Activated CD4-positive, alpha-beta T cell treated with anti-CD3 and anti-CD28 coated beads, Interleukin-2, amount 50 U/mL, for 4 hours (primary cell): ENCODE results near the gene GPHN.
"Not testable (repeated sequence)": the region's sequence is repeated elsewhere in the genome, so short reads cannot be mapped to it uniquely, and the experiment has no call there.

Source experiments
- DNase-seq, 2 experiments: peaks; one replicate each; pipeline ENCODE4 v3.0.0-alpha.2; 2020

Gene GPHN

DNA sequence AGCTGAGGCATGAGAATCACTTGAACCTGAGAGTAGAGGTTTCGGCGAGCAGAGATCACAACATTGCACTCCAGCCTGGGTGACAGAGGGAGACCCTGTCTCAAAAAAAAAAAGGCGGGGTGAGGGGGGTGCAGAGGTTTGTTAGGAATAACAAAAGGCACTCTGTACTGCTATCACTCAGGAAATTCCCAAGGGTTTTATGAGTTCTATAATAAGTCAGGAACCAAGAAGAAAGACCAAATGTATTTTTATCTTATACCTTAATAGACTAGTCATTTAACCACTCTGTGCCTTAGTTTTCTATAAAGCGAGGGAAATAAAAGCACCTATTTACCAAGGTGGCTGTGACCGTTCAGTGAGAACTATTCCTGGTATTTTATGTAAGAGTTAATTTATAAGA is 319.2 kb downstream of the GPHN start:
- no peak for DNase-seq

DNA sequence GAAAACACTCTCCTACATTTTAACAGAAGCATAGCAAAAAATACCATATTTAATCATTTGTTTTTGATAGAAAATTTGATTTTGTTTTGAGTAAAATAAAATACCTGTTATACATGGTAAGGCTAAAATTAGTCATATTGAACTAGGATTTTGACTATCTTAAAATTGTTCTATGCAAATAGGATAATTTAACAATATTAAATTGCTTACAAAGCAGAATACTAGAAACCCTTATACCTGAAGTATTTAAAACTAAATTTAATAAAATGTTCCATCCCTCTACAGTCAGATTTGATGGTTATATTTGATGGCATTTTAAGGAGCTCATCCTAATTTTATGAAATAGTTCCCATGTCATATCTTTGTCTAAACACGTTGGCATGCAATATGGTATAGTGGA is 323.2 kb downstream of the GPHN start:
- DNase-seq, result no peak

DNA sequence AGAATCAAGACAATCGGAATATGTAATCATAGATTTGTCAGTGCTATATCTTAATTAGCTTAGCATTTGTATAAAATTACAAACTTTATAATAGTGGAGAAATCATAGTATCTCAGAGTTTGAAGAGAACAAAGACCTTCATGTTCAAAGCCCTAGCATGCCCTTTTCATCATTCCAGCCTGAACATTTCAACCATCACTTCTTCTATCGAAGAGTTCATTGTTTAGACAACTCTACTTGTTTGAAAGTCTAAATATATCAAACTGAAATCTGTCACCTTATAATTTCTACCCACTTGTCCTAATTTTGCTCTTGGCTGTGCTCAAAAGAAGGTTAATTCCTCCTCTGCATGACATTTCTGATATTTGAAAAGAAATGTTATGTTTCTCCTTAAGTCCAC is 325.9 kb downstream of the GPHN start:
- DNase-seq, result no peak

DNA sequence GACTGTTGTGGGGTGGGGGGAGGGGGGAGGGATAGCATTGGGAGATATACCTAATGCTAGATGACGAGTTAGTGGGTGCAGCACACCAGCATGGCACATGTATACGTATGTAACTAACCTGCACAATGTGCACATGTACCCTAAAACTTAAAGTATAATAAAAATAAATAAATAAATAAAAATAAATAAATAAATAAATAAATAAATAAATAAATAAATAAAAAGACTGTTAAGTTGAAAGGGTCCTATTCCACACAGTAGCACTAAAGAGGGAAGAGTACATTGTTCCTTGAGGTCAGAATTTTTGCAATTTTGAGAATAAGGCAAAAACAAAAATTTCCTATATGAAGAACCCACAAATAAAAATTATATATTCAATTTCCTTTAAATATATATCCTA is 329.5 kb downstream of the GPHN start:
- DNase-seq, result not testable (repeated sequence)

DNA sequence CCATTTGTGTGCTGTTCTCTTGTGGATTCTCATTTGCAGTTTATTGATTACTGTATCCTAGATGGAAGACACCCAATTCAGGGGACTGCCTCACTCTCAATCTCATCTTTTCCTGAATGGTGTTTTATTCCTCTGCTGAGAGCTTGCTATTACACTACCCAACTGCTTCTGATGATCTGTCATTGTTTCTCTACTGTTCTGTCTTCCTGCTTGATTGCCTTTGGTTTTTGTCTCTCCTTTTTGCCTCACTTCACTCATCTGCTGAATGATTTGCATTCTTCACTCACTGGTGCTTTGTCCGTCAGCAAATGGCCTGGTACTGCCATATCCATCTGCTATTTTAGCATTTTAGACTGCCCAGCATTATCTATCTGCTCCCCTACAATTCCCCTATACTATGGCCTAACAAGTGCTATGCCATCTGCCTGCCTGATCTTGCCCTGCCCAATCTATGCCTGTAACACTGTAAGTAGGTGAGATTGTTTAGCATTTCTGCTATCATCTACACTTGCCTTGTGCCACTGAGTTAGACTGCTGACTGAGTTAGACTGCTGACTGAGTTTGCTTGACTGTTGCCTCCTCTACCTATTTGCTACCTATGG is 335.1 kb downstream of the GPHN start:
- no peak for DNase-seq

DNA sequence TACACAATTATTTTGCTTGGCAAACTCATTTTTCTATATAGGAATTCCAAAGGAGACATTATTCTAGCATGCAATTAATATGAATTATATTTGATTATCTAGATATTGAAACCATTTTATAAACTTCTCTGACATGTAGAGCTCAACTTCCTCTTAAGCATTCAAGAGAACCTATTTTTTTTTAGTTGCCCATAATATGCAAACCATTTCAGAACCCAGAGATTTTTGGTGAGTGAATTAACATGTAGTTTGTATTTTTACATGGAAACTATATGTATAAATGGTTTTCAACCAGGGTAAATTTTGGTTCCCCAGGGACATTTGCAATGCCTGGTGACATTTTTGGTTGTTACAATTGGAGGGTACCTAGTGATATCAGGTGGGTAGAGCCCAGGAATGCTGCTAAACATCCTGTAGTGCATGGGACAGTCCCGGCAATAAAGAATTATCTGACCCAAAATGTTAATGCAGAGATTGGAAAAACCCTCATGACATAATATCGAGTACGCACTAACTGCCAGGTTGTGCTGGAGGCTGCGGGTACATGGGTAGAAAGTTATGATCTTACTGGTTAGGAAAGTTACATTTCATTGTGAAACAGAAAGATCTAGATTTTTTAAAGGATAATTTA is 342.4 kb downstream of the GPHN start:
- DNase-seq, result no peak

DNA sequence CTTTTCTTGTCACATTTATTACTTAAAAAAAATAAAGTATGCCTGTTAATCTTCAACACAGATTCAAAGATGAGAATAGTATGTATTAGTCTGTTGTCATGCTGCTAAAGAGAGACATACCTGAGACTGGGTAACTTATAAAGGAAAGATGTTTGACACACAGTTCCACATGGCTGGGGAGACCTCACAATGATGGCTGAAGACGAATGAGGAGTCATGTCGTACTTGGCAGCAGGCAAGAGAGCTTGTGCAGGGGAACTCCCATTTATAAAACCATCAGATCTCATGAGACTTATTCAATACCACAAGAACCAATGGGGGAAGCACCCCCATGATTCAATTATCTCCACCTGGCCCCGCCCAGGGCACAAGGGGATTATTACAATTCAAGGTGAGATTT is 345.4 kb downstream of the GPHN start:
- DNase-seq, result no peak

DNA sequence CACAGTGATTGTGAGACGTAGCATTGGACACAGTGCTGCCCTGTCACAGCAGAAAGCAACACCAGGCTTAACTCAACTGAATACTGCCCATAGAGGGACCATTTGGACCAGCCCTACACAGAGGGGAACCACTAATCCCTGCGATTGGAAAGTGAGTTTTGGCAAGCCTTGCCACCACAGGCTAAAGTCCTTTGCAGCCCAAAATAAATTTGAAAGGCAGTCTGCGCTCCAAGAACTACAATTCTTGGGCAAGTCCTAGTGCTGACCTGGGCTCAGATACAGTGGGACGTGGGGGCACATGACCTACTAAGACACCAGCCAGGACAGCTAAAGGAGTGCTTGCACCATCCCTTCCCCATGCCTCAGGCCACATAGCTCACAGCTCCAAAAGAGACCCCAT is 349.9 kb downstream of the GPHN start:
- no peak for DNase-seq

DNA sequence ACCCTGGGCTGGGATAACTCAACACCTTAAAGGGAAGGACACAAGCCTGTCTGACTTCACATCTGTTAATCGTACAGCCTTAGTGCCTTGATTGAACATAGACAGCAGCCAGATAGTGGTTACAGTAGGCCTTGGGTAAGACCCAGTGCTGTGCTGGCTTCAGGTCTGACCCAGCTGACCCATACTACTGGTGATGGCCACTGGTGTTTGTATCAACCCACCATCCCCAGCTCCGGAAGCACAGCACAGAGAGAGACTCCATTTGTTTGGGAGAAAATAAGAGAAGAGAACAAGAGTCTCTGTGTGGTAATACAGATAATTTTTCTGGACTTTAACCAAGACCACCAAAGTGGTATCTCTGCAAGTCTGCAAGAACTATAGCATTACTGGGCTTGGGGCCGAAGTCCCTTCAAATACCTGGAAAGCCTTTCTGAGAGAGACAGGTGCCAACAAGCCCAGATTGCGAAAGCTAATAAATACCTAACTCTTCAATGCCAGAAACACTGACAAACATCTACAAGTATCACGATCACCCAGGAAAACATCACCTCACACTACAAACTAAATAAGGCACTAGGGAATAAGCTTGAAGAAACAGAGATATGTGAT is 351.2 kb downstream of the GPHN start:
- no peak for DNase-seq

DNA sequence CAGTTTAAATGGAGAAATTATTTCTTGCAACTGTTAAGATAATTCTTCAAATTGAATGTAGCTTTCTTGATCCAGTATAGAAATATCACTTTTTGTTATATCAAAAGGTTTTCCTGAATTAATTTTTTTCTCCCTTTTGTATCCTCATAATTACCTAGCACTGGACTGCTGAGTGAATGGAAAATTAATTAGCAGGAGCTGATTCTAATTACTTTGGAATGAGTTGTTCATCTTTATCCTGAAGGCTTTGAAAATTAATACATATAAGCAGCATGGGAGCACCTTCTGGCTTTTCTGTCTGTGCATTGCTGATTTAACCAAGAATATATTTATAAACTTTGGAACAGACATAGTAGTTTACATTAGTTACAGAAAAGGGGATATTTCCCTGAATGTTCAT is 373.6 kb downstream of the GPHN start:
- DNase-seq, result no peak

DNA sequence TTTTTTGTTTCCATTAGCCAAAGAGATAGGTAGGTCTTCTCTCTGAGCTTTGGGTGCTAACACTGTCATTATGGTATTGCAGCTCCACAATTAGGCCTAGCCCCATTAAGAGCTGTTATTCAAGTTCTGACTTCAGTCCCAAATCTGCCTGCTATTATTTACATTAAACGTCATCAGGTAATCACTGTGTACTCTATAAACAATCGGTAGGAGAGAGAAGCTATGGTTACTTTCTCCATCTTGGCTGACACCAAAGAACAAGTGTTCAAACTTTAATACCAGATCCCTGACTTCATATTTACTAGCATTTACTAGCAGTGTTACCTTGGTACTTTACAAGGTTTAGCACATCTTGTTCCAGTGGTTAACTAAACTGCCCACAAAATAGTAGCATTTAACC is 376.2 kb downstream of the GPHN start:
- DNase-seq, result no peak

DNA sequence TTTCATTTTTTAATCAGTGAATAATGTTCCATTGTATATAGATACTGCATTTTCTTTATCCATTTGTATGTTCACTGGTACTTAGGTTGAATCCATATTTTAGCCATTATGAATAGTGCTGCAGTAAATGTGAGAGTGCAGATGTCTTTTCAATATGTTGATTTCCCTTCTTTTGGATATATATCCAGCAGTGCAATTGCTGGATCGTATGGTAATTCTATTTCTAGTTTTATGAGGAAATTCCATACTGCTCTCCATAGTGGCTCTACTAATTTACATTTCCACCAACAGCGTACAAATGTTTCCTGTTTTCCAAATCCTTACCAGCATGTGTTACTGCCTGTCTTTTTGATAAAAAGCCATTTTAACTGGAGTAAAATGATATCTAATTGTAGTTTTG is 392.8 kb downstream of the GPHN start:
- no peak for DNase-seq

DNA sequence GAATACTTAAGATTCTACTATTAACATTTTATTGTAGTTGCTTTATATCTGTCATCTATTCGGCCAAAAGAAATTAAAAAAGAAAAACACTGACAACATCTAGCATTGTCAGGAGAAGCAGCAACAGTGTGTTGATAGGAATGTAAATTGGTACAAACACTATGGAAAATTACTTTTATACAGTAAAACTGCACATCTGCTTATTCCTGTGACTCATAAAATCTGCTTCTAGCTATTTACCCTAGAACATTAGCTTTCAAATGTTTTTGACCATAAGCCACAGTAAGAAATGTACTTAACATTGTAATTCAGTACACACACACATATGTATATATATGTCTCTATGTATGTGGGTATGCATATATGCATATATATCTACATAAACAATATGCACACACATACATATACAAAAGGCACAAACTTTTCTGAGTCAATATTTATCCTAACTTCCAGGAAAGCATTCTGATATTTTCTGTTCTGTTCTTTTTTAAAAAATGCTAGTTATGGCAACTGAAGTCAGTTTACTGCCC is 402.4 kb downstream of the GPHN start:
- DNase-seq, result no peak

DNA sequence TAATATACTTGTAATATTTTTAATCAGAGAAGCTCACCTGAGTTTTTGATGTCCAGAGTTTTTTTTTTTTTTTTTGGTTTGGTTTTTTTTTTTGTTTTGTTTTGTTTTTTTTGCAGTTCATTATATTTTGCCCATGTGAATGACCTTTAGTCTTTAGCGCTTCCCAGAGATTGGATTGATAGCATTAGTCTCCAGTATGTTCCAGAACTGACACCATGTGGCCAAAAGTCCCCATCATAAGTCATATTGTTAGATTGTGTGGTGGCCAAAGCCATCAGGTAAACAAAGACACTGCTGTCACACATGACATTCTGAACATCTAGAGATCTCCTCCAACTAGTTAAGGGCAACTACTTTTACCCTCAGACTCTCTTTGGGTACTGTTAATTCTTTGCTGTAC is 408.5 kb downstream of the GPHN start:
- no peak for DNase-seq

DNA sequence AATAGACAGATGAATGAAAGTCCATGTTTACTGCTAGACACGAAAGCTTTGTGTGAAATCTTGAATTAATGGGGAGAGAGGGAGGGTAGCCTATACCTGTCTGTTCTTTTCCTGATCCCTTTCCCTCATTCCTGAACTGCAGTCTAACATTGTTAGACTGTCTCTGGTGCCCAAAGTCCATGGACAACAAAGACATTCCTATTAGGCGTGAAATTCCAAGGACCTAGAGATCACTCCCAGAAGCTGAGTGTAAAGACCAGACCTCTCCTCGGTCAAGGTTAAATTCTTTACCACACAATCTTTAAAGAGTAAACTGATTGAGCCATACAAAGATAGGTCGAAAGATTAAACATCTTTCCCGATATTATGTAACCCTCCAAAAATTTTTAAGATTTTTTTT is 410.6 kb downstream of the GPHN start:
- no peak for DNase-seq

DNA sequence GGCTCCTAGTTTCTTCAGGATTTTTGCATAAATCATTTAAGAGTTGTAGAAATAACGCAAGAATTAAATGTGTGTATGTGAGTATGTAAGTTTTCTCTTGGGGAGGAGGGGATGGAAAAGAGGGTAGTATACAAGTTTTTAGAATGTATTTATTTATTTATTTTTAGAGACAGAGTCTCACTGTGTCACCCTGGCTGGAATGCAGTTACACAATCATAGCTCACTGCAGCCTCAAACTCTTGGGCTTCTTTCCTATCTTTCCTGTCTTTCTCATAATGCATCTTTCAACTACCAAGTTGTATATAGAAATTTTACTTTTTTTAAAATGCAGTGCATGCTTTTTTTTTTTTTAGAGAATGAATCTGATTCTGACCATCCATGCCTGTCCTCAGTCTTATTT is 412.2 kb downstream of the GPHN start:
- no peak for DNase-seq

DNA sequence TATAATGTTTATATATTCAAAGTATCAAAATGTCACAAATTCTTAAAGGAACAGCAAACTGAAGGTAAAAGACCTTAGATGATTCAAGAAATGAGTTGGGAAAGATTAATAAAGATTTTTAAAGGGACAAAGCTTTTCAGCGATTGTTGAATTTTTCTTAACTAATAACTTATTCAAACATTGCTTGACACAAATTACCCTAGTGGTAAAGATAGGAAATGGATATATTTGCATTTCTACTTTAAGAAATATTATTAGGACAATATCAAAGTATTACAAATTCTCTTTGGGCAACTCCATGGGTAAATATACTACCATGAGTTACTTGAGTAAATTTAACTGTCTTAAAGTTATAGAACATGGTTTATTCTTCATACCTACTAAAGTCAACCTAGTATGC is 415.3 kb downstream of the GPHN start:
- DNase-seq, result no peak

DNA sequence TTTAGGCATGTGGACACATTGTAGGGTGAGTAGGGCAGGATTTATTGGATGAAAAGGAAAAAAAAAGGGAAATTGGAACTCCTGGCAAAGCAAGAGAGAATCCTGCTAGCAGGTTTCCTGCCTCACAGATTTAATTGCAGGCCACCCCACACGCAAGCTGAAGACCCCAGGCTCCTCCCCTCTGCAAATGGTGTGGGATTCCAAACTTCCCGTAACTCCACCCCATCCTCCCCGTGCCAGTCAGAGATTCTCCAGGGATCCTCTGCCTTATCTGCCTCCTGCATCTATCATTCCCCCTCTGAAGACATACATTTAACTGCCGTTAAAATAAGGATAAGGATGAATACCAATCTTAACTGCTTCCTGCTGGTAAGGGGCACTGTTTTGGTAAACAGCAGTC is 431.5 kb downstream of the GPHN start:
- DNase-seq, result no peak

DNA sequence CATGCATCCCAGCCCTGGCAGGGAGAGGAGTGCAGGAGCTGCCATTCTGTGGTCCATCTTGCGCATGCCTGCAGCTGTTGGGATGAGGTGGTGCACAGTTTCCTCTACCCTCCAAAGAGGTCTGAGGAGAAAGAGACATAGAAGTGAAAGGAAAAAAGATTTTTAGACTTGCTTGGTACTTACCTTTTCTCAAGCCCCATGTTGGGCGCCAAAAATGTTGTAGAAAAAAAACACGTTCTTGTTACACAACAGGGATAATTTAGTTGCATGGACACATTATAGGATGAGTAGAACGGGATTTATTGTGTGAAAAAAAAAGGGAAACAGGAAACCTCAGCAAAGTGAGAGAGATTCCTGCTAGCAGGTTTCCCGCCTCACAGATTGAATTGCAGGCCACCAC is 436.9 kb downstream of the GPHN start:
- DNase-seq, result no peak

DNA sequence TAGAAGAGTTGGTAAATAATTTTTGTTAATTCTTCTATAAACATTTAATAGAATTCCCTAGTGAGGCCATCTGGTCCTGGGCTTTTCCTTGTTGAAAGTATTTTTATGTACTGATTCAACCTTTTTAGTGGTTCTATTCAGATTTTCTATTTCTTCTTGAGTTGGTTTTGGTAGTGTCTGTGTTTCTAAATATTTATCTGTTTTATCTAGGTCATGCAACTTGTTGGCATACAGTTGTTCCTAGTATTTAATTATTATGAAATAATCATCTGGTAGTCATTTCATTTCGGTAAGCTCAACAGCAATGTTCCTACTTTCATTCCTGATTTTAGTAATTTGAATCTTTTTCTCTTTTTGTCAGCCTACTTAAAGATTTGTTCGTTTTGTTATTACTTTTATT is 447.2 kb downstream of the GPHN start:
- no peak for DNase-seq

DNA sequence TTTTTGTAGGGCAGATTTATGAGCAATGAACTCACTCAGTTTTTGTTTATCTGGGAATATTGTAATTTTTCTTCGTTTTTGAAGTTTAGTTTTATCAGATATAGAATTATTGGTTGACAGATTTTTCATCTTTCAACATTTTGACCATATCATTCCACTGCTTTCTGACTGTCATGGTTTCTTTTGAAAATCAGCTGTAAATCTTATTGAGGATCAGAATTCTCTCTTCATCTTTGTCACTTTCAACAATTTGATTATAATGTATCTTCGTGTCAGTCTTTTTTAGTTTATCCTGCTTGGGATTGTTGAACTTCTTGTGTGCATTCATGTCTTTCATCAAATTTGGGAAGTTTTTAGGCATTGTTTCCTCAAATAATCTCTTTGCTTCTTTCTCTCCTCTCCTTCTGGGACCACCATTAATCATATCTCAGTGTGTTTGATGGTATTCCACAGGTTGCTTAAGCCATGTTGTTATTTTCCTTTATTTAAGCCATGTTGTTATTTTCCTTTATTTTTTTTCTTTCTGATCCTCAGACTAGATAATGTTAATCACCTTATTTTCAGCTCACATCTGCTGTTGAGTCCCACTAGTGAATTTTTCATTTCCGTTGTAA is 451.6 kb downstream of the GPHN start:
- DNase-seq, result no peak

DNA sequence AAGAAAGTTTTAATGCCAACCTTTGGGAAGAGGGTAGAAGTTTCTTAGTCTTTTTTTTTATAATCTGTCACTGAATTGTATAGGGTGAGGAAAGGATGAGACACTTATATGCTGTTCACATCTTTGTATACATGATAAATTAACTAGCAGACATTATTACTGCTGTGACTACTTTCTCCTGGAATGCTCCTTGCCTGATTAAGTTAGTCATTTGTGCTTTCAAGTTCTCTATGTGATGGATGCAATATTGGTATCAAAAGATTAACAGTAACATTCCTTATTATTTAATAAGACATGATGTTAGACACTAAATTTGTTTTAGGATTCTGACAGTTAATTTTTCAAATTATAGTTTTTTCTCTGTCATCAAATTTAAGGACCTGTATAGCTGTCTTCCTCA is 457.9 kb downstream of the GPHN start:
- DNase-seq, result no peak

DNA sequence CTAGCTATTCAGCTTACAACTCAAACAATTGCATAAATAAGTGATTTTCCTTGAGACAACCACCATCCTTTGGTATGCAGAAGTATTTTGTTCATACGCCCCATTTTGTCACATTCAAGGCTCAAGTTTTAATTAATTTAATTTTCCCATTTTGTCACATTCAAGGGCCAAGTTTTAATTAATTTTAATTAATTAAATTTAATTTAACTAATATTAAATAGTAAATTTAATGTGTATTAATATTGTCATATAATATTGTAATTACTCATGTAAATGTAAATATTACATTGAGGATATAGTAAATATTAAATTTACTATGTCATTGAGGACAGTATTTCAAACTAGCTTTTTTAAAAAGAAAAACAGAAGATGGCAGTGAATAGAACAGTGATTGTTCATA is 464.5 kb downstream of the GPHN start:
- no peak for DNase-seq

DNA sequence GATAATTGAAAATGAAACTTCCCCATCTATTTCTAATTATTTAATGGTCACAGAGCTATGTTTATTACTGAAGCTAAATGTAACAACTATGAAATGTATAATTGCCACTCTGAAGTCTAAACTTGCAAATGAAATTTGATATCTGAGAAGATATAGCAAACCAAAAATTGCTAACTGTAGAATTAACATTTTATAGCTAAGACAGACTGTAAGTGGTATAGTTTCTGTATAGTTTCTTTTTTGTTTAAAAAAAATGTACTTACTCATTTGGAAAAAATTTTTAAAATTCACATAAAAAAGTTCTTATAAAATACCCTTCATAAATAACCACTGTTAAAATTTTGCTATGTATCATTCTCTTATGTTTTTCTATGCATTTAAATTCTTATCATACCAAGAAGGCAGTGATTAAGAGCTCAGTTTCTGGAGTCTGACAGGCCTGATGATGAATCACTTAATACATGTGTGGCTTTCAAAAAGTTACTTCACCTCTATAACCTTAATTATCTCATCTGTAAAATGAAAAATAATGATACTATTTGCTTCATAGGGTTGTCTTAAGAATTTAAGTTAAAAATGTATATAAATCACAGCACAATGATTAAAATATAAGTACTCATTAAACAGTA is 466.6 kb downstream of the GPHN start:
- no peak for DNase-seq
